Right kidney (tissue), 9 donors: ENCODE measurements around the gene CCR2.
"Not testable (repeated sequence)": the region's sequence is repeated elsewhere in the genome, so short reads cannot be mapped to it uniquely, and the experiment has no call there.

Source experiments
- DNase-seq: peaks from one replicate; pipeline ENCODE4 v3.0.0-alpha.2; 2016
- long read RNA-seq, 8 donors: transcript quantifications; one replicate each; lab custom pipeline, GENCODE V29; 2026

Gene CCR2
- long read RNA-seq, donor 1, partial matches to known transcripts: 0 of 1 reads
- long read RNA-seq, donor 1, other reads (novel, unspliced or antisense): 0 of 1 reads
- long read RNA-seq, donor 2: 0 reads
- long read RNA-seq, donor 3, partial matches to known transcripts: 0 of 1 reads
- long read RNA-seq, donor 3, other reads (novel, unspliced or antisense): 0 of 1 reads
- long read RNA-seq, donor 4: 0 reads
- long read RNA-seq, donor 5: 0 reads
- long read RNA-seq, donor 6: 0 reads
- long read RNA-seq, donor 7: 0 reads
- long read RNA-seq, donor 8: 0 reads

GRCh38 chr3:46353647-46354410, at the start of gene CCR2:
Gene CCR2, plus strand, starts transcription at chr3:46354111. Its CDS starts 3,417 bp downstream, at chr3:46357528.
- DNase-seq: no peak

GRCh38 chr3:46304739-46305138, 49.2 kb upstream of the CCR2 start:
- DNase-seq: no peak

GRCh38 chr3:46312991-46313390, 40.9 kb upstream of the CCR2 start:
- no peak for DNase-seq

GRCh38 chr3:46314517-46314916, 39.4 kb upstream of the CCR2 start:
- no peak for DNase-seq

- DNase-seq: no peak
Observed at GRCh38 chr3:46316206-46316605, 37.7 kb upstream of the CCR2 start.

GRCh38 chr3:46318207-46318927, 35.5 kb upstream of the CCR2 start:
- DNase-seq: no peak

GRCh38 chr3:46321461-46322104, 32.3 kb upstream of the CCR2 start:
- DNase-seq: no peak

GRCh38 chr3:46324036-46324435, 29.9 kb upstream of the CCR2 start:
- DNase-seq: no peak

- no peak for DNase-seq
Observed at GRCh38 chr3:46325645-46326300, 28.1 kb upstream of the CCR2 start.

GRCh38 chr3:46330676-46331075, 23.2 kb upstream of the CCR2 start:
- DNase-seq: not testable (repeated sequence)

- no peak for DNase-seq
Observed at GRCh38 chr3:46334741-46335478, 19.0 kb upstream of the CCR2 start.

- no peak for DNase-seq
Observed at GRCh38 chr3:46335541-46335940, 18.4 kb upstream of the CCR2 start.

- no peak for DNase-seq
Observed at GRCh38 chr3:46337911-46338310, 16.0 kb upstream of the CCR2 start.

- no peak for DNase-seq
Observed at GRCh38 chr3:46338840-46339239, 15.1 kb upstream of the CCR2 start.

- DNase-seq: no peak
Observed at GRCh38 chr3:46344476-46344875, 9.4 kb upstream of the CCR2 start.

GRCh38 chr3:46348823-46349482, 5.0 kb upstream of the CCR2 start:
- DNase-seq: no peak

- no peak for DNase-seq
Observed at GRCh38 chr3:46349484-46350261, 4.2 kb upstream of the CCR2 start.

GRCh38 chr3:46350262-46350565, 3.7 kb upstream of the CCR2 start:
- no peak for DNase-seq

- DNase-seq: no peak
Observed at GRCh38 chr3:46351646-46352045, 2.3 kb upstream of the CCR2 start.

- DNase-seq: no peak
Observed at GRCh38 chr3:46353090-46353489, 821 bp upstream of the CCR2 start.
